NOMO-1 (cell line): ENCODE data around the gene LRRN3.

ENCODE experiments used
- DNase-seq, 2 experiments: peaks; one replicate each; lab custom pipeline; 2025; ENCODE audit not compliant: unreplicated experiment in 2 of 2; lab: John Stamatoyannopoulos, UW

LRRN3 gene

GRCh38 chr7:111103678-111104274 lies 12.8 kb downstream of the LRRN3 start:
- DNase-seq, result no peak

GRCh38 chr7:111104710-111105109 lies 13.8 kb downstream of the LRRN3 start:
- no peak for DNase-seq

- DNase-seq, result no peak
Measured at GRCh38 chr7:111105269-111105668, 14.3 kb downstream of the LRRN3 start.

GRCh38 chr7:111107579-111107978 lies 16.7 kb downstream of the LRRN3 start:
- no peak for DNase-seq

GRCh38 chr7:111108000-111108399 lies 17.1 kb downstream of the LRRN3 start:
- DNase-seq, result no peak

GRCh38 chr7:111108496-111108895 lies 17.6 kb downstream of the LRRN3 start:
- DNase-seq, result no peak

- no peak for DNase-seq
Measured at GRCh38 chr7:111112439-111112838, 21.5 kb downstream of the LRRN3 start.

GRCh38 chr7:111113263-111114017 lies 22.5 kb downstream of the LRRN3 start:
- DNase-seq, result no peak

- DNase-seq, result no peak
Measured at GRCh38 chr7:111115966-111116365, 25.0 kb downstream of the LRRN3 start.

GRCh38 chr7:111126987-111127386 lies 36.1 kb downstream of the LRRN3 start:
- DNase-seq, result no peak

GRCh38 chr7:111129435-111129834 lies 38.5 kb downstream of the LRRN3 start:
- DNase-seq, result no peak

GRCh38 chr7:111132833-111133232 lies 41.9 kb downstream of the LRRN3 start:
- no peak for DNase-seq

GRCh38 chr7:111137296-111138192 lies 46.6 kb downstream of the LRRN3 start:
- peak in 1 of 2 experiments; percentile 18 for DNase-seq

- DNase-seq, result peak; percentile 43 to 60
Measured at GRCh38 chr7:111138193-111138569, 47.3 kb downstream of the LRRN3 start.

- DNase-seq, result no peak
Measured at GRCh38 chr7:111138586-111138985, 47.7 kb downstream of the LRRN3 start.

- no peak for DNase-seq
Measured at GRCh38 chr7:111140091-111140865, 49.4 kb downstream of the LRRN3 start.

GRCh38 chr7:111145472-111145871 lies 54.5 kb downstream of the LRRN3 start:
- DNase-seq, result no peak

GRCh38 chr7:111146136-111146535 lies 55.2 kb downstream of the LRRN3 start:
- DNase-seq, result no peak

GRCh38 chr7:111147708-111148533 lies 57.0 kb downstream of the LRRN3 start:
- no peak for DNase-seq

GRCh38 chr7:111150709-111151108 lies 59.8 kb downstream of the LRRN3 start:
- no peak for DNase-seq
